ENCODE measurements around the gene LTBP3. TPM values are rescaled to one million over a fixed set of nuclear protein-coding genes. Genes with fewer than 3 reads are reported as not detected.
"Not testable (repeated sequence)": the region's sequence is repeated elsewhere in the genome, so short reads cannot be mapped to it uniquely, and the experiment has no call there.

Gene LTBP3
- total and polyA plus RNA-seq, 4 donors, result 47.5 to 198 (median 114) TPM

DNA sequence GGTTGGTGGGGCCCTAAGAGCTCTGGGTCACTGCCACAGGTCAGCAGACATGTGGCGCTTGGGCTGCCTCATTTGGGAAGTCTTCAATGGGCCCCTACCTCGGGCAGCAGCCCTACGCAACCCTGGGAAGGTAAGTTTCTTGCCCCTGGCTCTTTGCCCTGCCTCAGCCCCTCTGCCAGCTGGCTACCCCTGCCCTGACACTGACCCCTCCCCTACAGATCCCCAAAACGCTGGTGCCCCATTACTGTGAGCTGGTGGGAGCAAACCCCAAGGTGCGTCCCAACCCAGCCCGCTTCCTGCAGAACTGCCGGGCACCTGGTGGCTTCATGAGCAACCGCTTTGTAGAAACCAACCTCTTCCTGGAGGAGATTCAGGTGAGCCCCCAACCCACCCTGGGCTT, 31.4 kb downstream of the LTBP3 start:
- no peak overlapping the region for H3K27ac ChIP-seq (ENCODE audit: low read depth, low read length)
- H3K9me3 ChIP-seq (ENCODE audit: control insufficient read depth, insufficient read depth, low read length), result no peaks in the 10 kb centered on the region
- peaks cover 40% of the 10 kb centered on the region for H3K4me1 ChIP-seq (ENCODE audit: control insufficient read depth, insufficient read depth, low read length)
- peaks cover 59% of the 10 kb centered on the region for H3K36me3 ChIP-seq (ENCODE audit: control insufficient read depth, insufficient read depth, low read length)
- H3K4me3 ChIP-seq (ENCODE audit: low read depth, low read length), result no peak overlapping the region
- DNase-seq (ENCODE audit: low read depth in 4 of 6, low spot score in 6 of 6), result no peak
- H3K27me3 ChIP-seq (ENCODE audit: control insufficient read depth, insufficient read depth, low read length), result no peaks in the 10 kb centered on the region
- 94% methylated on average over 8 of the region's 8 CpGs for WGBS (ENCODE audit: insufficient coverage)

DNA sequence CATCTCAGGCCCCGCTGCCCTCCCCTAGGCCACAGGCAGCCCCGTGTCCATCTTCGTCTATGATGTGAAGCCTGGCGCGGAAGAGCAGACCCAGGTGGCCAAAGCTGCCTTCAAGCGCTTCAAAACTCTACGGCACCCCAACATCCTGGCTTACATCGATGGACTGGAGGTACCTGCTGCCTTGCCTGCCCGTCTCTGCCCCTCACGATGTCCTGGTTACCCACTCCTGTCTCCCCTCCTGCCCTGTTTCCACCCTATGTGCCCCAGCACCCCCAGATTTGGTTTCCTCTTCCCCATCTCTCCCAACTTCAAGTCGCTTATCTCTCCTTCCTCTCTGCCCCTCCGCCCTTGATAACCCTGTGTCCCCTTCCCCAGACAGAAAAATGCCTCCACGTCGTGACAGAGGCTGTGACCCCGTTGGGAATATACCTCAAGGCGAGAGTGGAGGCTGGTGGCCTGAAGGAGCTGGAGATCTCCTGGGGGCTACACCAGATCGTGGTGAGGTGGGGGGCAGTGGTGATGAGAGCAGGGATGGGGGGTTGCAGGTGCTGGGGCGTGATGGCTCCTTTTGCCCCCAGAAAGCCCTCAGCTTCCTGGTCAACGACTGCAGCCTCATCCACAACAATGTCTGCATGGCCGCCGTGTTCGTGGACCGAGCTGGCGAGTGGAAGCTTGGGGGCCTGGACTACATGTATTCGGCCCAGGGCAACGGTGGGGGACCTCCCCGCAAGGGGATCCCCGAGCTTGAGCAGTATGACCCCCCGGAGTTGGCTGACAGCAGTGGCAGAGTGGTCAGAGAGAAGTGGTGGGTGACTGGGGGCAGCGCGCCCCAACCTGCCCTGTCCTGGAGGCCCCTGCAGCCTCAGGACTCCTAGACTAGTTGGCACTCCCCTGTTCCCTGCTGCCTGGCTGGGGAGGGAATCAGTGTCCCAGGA, 32.3 kb downstream of the LTBP3 start:
- DNase-seq (ENCODE audit: low read depth in 4 of 6, low spot score in 6 of 6), result no peak
- Histone ChIP-seq H3K27ac (ENCODE audit: low read depth, low read length) (peak overlapping the region; percentile 69), H3K4me1 (ENCODE audit: control insufficient read depth, insufficient read depth, low read length) (peaks cover 37% of the 10 kb centered on the region), H3K36me3 (ENCODE audit: control insufficient read depth, insufficient read depth, low read length) (peaks cover 50% of the 10 kb centered on the region), H3K27me3 (ENCODE audit: control insufficient read depth, insufficient read depth, low read length) (no peaks in the 10 kb centered on the region), H3K9me3 (ENCODE audit: control insufficient read depth, insufficient read depth, low read length) (no peaks in the 10 kb centered on the region), H3K4me3 (ENCODE audit: low read depth, low read length) (peak overlapping the region; percentile 67)
- WGBS (ENCODE audit: insufficient coverage), result 55% methylated on average over 24 of the region's 31 CpGs

DNA sequence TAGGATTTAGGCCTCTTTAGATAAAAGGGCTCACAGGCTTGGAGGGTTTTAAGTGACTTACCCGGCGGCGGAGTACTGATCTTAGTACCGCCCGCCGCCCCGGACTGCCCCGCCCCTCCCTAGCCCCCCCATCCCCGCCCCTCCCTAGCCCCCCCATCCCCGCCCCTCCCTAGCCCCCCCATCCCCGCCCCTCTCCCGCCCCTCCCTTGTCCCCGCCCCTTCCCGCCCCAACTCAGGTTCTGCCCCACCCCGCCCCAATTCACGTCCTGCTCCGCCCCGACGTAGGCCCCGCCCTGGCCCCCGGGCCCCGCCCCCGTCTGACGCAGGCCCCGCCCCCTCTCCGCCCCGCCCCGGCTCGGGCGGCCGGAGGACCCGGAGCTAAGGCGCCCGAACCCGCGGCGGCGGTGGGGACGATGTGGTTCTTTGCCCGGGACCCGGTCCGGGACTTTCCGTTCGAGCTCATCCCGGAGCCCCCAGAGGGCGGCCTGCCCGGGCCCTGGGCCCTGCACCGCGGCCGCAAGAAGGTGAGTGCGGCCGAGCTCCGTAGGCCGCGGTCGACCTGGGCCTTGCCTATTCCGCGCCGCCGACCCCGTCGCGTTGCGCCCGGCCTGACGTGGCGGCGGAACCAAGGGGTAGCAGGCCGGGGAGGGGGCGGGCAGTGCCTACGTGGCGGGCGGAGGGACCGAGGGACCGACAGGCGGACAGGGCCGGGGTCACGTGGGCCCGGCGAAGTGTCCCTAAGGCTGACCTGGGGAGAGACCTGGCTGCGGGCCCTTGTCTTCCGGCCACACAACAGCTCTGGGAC, 33.2 kb downstream of the LTBP3 start, which contains the start of gene SCYL1:
TSS of gene SCYL1 (plus strand) at position 343 of the 805 bp plus-strand sequence. CDS start at position 414, 71 bp downstream.
- peak within 1 kb of the TSS; percentile 67 for H3K4me3 ChIP-seq (ENCODE audit: low read depth, low read length)
- H3K27ac ChIP-seq (ENCODE audit: low read depth, low read length), result peak within 1 kb of the TSS; percentile 69
- H3K27me3 ChIP-seq (ENCODE audit: control insufficient read depth, insufficient read depth, low read length), result no peaks in the 10 kb centered on the region
- H3K9me3 ChIP-seq (ENCODE audit: control insufficient read depth, insufficient read depth, low read length), result no peaks in the 10 kb centered on the region
- H3K36me3 ChIP-seq (ENCODE audit: control insufficient read depth, insufficient read depth, low read length), result peaks cover 41% of the 10 kb centered on the region
- WGBS (ENCODE audit: insufficient coverage), result under 1% methylated on average over 59 of the region's 82 CpGs
- H3K4me1 ChIP-seq (ENCODE audit: control insufficient read depth, insufficient read depth, low read length), result peaks cover 28% of the 10 kb centered on the region
- DNase-seq (ENCODE audit: low read depth in 4 of 6, low spot score in 6 of 6), result peak in 4 of 6 donors; percentile 57 to 94 (median 84)

DNA sequence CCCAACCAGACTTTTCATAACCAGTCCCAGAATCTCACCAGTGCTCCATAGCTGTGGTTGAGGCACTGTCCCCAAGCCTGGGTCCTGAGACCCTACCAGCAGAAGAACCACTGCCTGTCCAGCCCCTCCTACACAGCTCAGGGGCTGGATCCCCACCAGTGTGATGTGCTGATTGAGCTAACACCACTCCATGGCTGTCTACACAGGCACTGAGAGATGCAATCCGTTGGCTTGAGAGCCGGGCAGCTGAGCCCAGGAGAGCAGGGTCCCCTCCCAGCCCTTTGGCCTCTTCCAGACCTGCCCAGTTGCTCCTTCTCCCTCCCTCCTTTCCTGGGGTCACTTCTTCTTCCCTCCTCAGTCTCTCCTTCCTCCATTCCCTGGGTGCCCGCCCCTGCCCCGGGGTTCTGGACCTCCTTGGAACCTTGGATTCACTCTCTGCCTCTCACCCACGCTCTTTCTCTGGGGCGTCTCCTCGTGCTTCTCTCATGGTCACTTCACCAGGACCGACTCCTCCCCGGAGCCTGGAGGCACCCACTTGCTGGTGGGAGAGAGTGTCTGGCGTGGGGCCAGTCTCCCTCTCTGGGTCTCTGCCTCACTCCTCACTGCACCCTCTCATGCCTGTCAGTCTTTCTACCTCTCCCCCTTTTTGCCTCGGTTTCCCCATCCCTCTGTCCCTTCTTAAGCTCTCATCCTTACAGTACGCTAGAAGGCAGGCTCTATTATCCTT, 34.0 kb downstream of the LTBP3 start:
- Histone ChIP-seq H3K9me3 (ENCODE audit: control insufficient read depth, insufficient read depth, low read length) (no peaks in the 10 kb centered on the region), H3K4me1 (ENCODE audit: control insufficient read depth, insufficient read depth, low read length) (peaks cover 27% of the 10 kb centered on the region), H3K36me3 (ENCODE audit: control insufficient read depth, insufficient read depth, low read length) (peaks cover 34% of the 10 kb centered on the region), H3K27ac (ENCODE audit: low read depth, low read length) (peak overlapping the region; percentile 67), H3K27me3 (ENCODE audit: control insufficient read depth, insufficient read depth, low read length) (no peaks in the 10 kb centered on the region), H3K4me3 (ENCODE audit: low read depth, low read length) (peak overlapping the region; percentile 38)
- WGBS (ENCODE audit: insufficient coverage), result 33% methylated on average over 9 of the region's 12 CpGs
- peak in 1 of 6 donors; percentile 11 for DNase-seq (ENCODE audit: low read depth in 4 of 6, low spot score in 6 of 6)

DNA sequence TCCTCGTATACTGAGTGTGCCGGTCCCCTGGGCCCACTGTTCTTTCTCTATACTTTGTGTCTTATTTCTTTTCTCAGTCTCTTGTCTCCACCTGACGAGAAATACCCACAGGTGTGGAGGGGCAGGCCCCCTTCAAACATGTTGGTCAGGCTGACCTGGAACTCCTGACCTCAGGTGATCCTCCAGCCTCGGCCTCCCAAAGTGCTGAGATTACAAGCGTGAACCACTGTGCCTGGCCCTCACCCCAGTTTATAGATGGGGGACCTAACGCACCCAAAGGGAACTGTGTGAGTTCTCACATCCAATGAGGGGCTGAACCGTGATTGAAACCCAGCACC, 34.6 kb downstream of the LTBP3 start:
- 95% methylated on average over 5 of the region's 7 CpGs for WGBS (ENCODE audit: insufficient coverage)
- H3K27me3 ChIP-seq (ENCODE audit: control insufficient read depth, insufficient read depth, low read length); DNase-seq (ENCODE audit: low read depth in 4 of 6, low spot score in 6 of 6); H3K4me3 ChIP-seq (ENCODE audit: low read depth, low read length); H3K9me3 ChIP-seq (ENCODE audit: control insufficient read depth, insufficient read depth, low read length); H3K27ac ChIP-seq (ENCODE audit: low read depth, low read length): not testable (repeated sequence)
- peaks cover 28% of the 10 kb centered on the region for H3K36me3 ChIP-seq (ENCODE audit: control insufficient read depth, insufficient read depth, low read length)
- H3K4me1 ChIP-seq (ENCODE audit: control insufficient read depth, insufficient read depth, low read length), result peaks cover 27% of the 10 kb centered on the region

DNA sequence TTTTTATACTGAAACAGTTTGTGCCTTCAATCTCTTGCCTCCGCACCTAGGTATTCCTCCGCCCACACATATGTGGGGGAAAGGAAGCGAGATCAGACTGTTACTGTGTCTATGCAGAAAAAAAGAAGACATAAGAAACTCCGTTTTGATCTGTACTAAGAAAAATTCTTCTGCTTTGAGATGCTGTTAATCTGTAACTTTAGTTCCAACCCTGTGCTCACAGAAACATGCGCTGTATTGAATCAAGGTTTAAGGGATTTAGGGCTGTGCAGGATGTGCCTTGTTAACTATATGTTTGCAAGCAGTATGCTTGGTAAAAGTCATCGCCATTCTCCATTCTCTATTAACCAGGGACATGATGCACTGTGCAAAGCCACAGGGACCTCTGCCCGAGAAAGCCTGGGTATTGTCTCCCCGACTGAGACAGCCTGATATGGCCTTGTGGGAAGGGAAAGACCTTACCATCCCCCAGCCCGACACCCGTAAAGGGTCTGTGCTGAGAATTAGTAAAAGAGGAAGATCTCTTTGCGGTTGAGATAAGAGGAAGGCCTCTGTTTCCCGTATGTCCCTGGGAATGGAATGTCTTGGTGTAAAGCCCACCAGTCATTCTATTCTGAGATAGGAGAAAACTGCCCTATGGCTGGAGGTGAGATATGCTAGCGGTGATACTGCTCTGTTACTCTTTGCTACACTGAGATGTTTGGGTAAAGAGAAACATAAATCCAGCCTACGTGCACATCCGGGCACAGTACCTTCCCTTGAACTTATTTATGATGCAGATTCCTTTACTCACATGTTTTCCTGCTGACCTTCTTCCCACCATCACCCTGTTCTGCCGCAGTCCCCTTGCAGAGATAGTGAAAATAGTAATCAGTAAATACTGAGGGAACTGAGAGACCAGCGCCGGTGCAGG, 35.2 kb downstream of the LTBP3 start:
- not testable (repeated sequence) for H3K4me3 ChIP-seq (ENCODE audit: low read depth, low read length); H3K9me3 ChIP-seq (ENCODE audit: control insufficient read depth, insufficient read depth, low read length); H3K27ac ChIP-seq (ENCODE audit: low read depth, low read length); DNase-seq (ENCODE audit: low read depth in 4 of 6, low spot score in 6 of 6); H3K27me3 ChIP-seq (ENCODE audit: control insufficient read depth, insufficient read depth, low read length)
- 58% methylated on average over 2 of the region's 18 CpGs for WGBS (ENCODE audit: insufficient coverage)
- Histone ChIP-seq H3K4me1 (ENCODE audit: control insufficient read depth, insufficient read depth, low read length) (peaks cover 27% of the 10 kb centered on the region), H3K36me3 (ENCODE audit: control insufficient read depth, insufficient read depth, low read length) (peaks cover 22% of the 10 kb centered on the region)

DNA sequence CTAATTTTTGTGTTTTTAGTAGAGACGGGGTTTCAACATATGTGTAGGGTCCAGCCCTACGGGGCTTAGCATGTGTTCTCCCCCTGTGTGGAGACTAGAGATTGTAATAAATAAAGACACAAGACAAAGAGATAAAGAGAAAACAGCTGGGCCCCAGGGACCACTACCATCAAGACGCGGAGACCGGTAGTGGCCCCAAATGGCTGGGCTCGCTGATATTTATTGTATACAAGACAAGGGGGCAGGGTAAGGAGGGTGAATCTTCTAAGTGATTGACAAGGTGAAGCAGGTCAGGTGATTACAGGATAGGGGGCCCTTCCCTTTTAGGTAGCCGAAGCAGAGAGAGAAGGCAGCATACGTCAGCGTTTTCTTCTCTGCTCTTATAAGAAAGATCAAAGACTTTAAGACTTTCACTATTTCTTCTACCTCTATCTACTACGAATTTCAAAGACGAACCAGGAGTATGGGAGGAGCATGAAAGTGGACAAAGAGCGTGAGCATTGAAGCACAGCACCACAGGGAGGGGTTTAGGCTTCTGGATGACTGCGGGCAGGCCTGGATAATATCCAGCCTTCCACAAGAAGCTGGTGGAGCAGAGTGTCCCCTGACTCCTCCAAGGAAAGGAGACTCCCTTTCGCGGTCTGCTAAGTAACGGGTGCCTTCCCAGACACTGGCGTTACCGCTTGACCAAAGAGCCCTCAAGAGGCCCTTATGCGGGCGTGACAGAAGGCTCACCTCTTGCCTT, 36.2 kb downstream of the LTBP3 start:
- not testable (repeated sequence) for H3K9me3 ChIP-seq (ENCODE audit: control insufficient read depth, insufficient read depth, low read length); H3K4me3 ChIP-seq (ENCODE audit: low read depth, low read length); H3K27ac ChIP-seq (ENCODE audit: low read depth, low read length); DNase-seq (ENCODE audit: low read depth in 4 of 6, low spot score in 6 of 6); H3K27me3 ChIP-seq (ENCODE audit: control insufficient read depth, insufficient read depth, low read length)
- WGBS (ENCODE audit: insufficient coverage), result 69% methylated on average over 8 of the region's 20 CpGs
- peaks cover 12% of the 10 kb centered on the region for H3K36me3 ChIP-seq (ENCODE audit: control insufficient read depth, insufficient read depth, low read length)
- peaks cover 27% of the 10 kb centered on the region for H3K4me1 ChIP-seq (ENCODE audit: control insufficient read depth, insufficient read depth, low read length)

DNA sequence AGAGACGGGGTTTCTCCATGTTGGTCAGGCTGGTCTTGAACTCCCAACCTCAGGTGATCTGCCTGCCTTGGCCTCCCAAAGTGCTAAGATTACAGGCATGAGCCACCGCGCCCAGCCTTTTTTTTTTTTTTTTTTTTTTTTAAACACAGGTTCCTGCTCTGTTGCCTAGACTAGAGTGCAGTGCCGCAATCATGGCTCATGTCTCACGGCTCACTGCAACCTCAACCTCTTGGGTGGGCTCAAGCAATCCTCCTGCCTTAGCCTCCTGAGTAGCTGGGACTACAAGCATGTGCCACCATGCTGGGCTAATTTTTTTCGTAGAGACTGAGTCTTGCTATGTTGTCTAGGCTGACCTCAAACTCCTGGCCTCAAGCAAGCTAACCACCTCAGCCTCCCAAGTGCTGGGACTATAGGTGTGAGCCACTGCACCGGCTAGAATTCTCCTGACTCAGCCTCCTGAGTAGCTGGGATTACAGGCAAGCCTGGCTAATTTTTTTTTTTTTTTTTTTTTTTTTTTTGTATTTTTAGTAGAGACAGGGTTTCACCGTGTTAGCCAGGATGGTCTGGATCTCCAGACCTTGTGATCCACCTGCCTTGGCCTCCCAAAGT, 39.1 kb downstream of the LTBP3 start:
- WGBS (ENCODE audit: insufficient coverage), result 90% methylated on average over 3 of the region's 8 CpGs
- not testable (repeated sequence) for H3K4me1 ChIP-seq (ENCODE audit: control insufficient read depth, insufficient read depth, low read length); H3K27me3 ChIP-seq (ENCODE audit: control insufficient read depth, insufficient read depth, low read length); H3K36me3 ChIP-seq (ENCODE audit: control insufficient read depth, insufficient read depth, low read length); H3K9me3 ChIP-seq (ENCODE audit: control insufficient read depth, insufficient read depth, low read length); H3K4me3 ChIP-seq (ENCODE audit: low read depth, low read length); DNase-seq (ENCODE audit: low read depth in 4 of 6, low spot score in 6 of 6); H3K27ac ChIP-seq (ENCODE audit: low read depth, low read length)

All from spinal cord (tissue), 10 donors.